ENCODE measurements around the gene EME2. TPM values are rescaled to one million over a fixed set of nuclear protein-coding genes. Genes with fewer than 3 reads are reported as not detected.

The EME2 gene
- total RNA-seq, 6 donors from 2014 or later = 10.8 to 87.0 (median 21.5) TPM

DNA sequence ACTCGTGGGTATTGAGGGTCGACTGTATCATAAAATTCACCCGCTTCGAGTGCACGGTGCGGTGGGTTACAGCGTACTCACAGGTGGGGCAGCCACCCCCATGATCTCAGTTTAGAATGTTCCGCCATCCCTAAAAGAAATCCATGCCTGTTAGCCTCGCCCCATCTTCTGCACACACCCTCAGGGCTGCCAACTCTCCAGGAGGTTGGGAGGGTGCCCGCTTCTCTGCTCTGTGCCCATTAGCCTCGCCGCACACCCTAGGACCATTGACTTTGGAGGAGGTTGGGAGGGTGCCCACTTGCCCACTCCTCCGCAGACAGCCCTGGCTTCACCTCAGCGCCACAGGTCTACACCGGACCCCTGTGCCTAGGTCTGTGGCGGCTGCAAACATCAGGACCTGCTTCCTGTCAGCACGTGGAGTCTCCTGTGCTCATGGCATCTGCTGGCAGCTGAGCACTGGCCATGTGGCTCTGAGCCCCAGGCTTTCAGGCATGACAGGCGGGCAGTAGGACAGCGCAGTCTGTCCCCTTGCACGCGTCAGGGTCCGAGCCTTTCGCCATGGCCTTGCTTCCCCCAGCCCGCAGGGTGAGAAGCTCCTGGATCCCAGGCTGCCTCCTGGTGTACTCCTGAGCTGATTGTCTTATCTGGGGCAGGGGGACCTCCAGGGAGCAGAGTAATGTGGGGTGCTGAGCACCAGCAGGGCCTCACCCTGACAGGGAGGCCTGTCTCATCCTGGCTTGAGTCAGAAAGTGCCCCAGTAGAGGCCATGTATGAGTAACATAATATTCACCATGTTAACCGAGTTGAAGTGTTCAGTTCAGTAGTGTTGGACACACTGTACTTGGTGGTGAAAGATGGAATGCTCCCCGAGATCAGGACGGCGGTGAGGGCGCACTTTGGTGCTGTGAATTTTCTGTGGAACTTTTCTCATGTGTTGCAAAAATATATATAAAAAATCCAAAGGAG is 23.2 kb upstream of the EME2 start:
- ATAC-seq (ENCODE audit: low FRiP score in 2 of 2) (peak in 1 of 2 donors; percentile 13), DNase-seq (peak in 1 of 2 donors; percentile 52)
- Histone ChIP-seq H3K27ac (no peak overlapping the region), H3K36me3 (peaks cover 16 to 100% (median 75%) of the 10 kb centered on the region in 4 donors), H3K9me3 (no peaks in the 10 kb centered on the region), H3K4me1 (no peaks in the 10 kb centered on the region), H3K4me3 (no peak overlapping the region), H3K27me3 (no peaks in the 10 kb centered on the region)
- TF ChIP-seq POLR2AphosphoS5 (IDR thresholded peaks at IDR 0.05) (no peak), POLR2A (IDR thresholded peaks at IDR 0.05) (no peak), EP300 (IDR thresholded peaks at IDR 0.05) (no peak)
- TF ChIP-seq, protein P1, sequence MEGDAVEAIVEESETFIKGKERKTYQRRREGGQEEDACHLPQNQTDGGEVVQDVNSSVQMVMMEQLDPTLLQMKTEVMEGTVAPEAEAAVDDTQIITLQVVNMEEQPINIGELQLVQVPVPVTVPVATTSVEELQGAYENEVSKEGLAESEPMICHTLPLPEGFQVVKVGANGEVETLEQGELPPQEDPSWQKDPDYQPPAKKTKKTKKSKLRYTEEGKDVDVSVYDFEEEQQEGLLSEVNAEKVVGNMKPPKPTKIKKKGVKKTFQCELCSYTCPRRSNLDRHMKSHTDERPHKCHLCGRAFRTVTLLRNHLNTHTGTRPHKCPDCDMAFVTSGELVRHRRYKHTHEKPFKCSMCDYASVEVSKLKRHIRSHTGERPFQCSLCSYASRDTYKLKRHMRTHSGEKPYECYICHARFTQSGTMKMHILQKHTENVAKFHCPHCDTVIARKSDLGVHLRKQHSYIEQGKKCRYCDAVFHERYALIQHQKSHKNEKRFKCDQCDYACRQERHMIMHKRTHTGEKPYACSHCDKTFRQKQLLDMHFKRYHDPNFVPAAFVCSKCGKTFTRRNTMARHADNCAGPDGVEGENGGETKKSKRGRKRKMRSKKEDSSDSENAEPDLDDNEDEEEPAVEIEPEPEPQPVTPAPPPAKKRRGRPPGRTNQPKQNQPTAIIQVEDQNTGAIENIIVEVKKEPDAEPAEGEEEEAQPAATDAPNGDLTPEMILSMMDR (IDR thresholded peaks at IDR 0.05) = no peak
- WGBS, 2 donors = 96 to 97% methylated on average over 17 to 22 of the region's 29 CpGs

DNA sequence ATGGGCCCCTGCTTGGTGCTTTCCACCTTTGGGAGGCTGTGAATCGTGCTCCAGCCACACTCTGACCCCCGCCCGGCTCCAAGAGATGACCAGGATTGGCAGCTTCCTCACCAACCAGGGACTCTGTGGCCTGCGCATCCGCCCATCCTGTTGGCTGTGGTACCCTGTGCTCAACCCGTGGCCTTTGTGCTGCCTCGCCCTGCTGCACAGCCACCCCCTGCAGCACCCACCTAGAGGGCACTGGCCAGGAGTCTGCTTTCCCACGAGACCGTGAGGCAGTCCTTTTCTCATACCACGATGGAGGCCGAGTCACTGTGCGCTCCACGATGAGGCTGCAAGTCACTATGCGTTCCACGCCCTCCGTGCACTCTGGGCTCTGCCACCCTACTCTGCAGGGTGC is 20.7 kb upstream of the EME2 start:
- peaks cover 21 to 84% (median 62%) of the 10 kb centered on the region in 4 donors for H3K36me3 ChIP-seq
- peak in 1 of 2 donors; percentile 52 for DNase-seq
- no peak for ATAC-seq (ENCODE audit: low FRiP score in 2 of 2)
- H3K27me3 ChIP-seq = no peaks in the 10 kb centered on the region
- no peak overlapping the region for H3K4me3 ChIP-seq
- WGBS, 2 donors = 95 to 99% methylated on average over 14 of the region's 16 CpGs
- no peaks in the 10 kb centered on the region for H3K4me1 ChIP-seq
- TF ChIP-seq, protein P1 (IDR thresholded peaks at IDR 0.05) = no peak
- TF ChIP-seq POLR2AphosphoS5 (IDR thresholded peaks at IDR 0.05) = no peak
- TF ChIP-seq EP300 (IDR thresholded peaks at IDR 0.05) = no peak
- no peak for TF ChIP-seq POLR2A (IDR thresholded peaks at IDR 0.05)
- H3K27ac ChIP-seq = no peak overlapping the region
- H3K9me3 ChIP-seq = no peaks in the 10 kb centered on the region

DNA sequence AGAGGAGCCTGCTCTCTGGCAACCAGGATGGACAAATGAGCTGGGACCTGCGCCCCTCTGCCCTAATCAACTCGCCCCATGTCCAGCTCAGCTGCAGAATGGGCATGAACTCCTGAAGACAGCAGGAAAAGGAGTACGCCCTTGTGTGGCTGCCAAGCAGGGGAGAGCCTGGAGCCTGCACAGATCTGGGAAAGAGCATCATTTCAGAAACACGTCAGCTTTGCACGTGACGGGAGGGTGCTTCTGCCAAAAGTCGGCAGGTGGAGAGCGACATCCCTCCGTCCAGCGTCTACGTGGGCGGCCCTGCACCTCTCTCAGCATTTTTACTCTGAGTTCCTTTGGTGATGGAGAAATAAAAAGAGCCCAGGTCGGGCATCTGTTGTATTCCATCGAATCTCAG is 19.8 kb upstream of the EME2 start:
- Histone ChIP-seq H3K4me1 (no peaks in the 10 kb centered on the region), H3K9me3 (no peaks in the 10 kb centered on the region), H3K36me3 (peaks cover 21 to 83% (median 58%) of the 10 kb centered on the region in 4 donors), H3K4me3 (no peak overlapping the region), H3K27me3 (no peaks in the 10 kb centered on the region), H3K27ac (no peak overlapping the region)
- ATAC-seq (ENCODE audit: low FRiP score in 2 of 2) = no peak
- 94 to 95% methylated on average over 14 of the region's 14 CpGs for WGBS, 2 donors
- no peak for DNase-seq
- no peak for TF ChIP-seq POLR2AphosphoS5 (IDR thresholded peaks at IDR 0.05)
- no peak for TF ChIP-seq EP300 (IDR thresholded peaks at IDR 0.05)
- no peak for TF ChIP-seq POLR2A (IDR thresholded peaks at IDR 0.05)
- TF ChIP-seq, protein P1 (IDR thresholded peaks at IDR 0.05) = no peak

DNA sequence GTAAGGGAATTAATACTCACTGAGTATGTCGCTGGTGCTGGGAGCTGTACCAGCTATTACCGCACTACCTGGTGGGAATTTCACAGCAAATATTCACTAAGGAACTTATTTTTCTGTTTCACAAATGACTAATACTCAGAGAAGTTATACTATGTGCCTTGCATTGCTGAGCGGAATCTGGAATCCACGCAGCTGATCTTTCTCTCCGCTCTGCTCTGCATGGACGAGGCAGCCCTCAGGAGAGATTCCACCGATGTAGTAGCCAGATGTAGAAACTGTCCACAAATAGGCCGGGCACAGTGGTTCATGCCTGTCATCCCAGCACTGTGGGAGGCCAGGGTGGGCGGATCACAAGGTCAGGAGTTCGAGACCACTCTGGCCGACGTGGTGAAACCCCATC is 18.4 kb upstream of the EME2 start:
- H3K27ac ChIP-seq = no peak overlapping the region
- no peaks in the 10 kb centered on the region for H3K4me1 ChIP-seq
- no peaks in the 10 kb centered on the region for H3K27me3 ChIP-seq
- DNase-seq (no peak), ATAC-seq (ENCODE audit: low FRiP score in 2 of 2) (no peak)
- no peaks in the 10 kb centered on the region for H3K9me3 ChIP-seq
- TF ChIP-seq, protein P1 (IDR thresholded peaks at IDR 0.05) = no peak
- peaks cover 13 to 77% (median 51%) of the 10 kb centered on the region in 4 donors for H3K36me3 ChIP-seq
- whole genome bisulfite sequencing, 2 donors = 88 to 97% methylated on average over 12 of the region's 12 CpGs
- H3K4me3 ChIP-seq = no peak overlapping the region

Measured in upper lobe of left lung (tissue), 6 donors.